ENCODE measurements around the gene SETD2.

The SETD2 gene

GRCh38 chr3:46986055-46986730, 177.7 kb downstream of the SETD2 start:
- DNase-seq (ENCODE audit: low spot score), result no peak
- TF ChIP-seq CTCF (IDR thresholded peaks at IDR 0.05; ENCODE audit: extremely low read depth, missing control alignments), result no peak

GRCh38 chr3:46985588-46985987, 178.3 kb downstream of the SETD2 start:
- DNase-seq (ENCODE audit: low spot score), result no peak
- TF ChIP-seq CTCF (IDR thresholded peaks at IDR 0.05; ENCODE audit: extremely low read depth, missing control alignments), result no peak

GRCh38 chr3:46984591-46985459, 179.1 kb downstream of the SETD2 start:
- no peak for TF ChIP-seq CTCF (IDR thresholded peaks at IDR 0.05; ENCODE audit: extremely low read depth, missing control alignments)
- DNase-seq (ENCODE audit: low spot score), result no peak

- TF ChIP-seq CTCF (IDR thresholded peaks at IDR 0.05; ENCODE audit: extremely low read depth, missing control alignments), result no peak
- DNase-seq (ENCODE audit: low spot score), result no peak
Observed at GRCh38 chr3:46982546-46982945, 181.4 kb downstream of the SETD2 start.

GRCh38 chr3:46981932-46982471, 181.9 kb downstream of the SETD2 start:
- no peak for DNase-seq (ENCODE audit: low spot score)
- no peak for TF ChIP-seq CTCF (IDR thresholded peaks at IDR 0.05; ENCODE audit: extremely low read depth, missing control alignments)

- DNase-seq (ENCODE audit: low spot score), result no peak
- no peak for TF ChIP-seq CTCF (IDR thresholded peaks at IDR 0.05; ENCODE audit: extremely low read depth, missing control alignments)
Observed at GRCh38 chr3:46979958-46980497, 183.9 kb downstream of the SETD2 start.
